Glomerular visceral epithelial cell (primary cell): Measurements from ENCODE around the gene POC1B.
A peak's percentile ranks its signal among the peaks of the same experiment; 100 is the strongest.

Experiments
- DNase-seq: peaks from one replicate; pipeline ENCODE4 v3.0.0-alpha.2; 2016; ENCODE audit errors: extremely low spot score

Gene POC1B

GRCh38 chr12:89421092-89421835, 104.6 kb downstream of the POC1B start:
- DNase-seq: no peak

DNA sequence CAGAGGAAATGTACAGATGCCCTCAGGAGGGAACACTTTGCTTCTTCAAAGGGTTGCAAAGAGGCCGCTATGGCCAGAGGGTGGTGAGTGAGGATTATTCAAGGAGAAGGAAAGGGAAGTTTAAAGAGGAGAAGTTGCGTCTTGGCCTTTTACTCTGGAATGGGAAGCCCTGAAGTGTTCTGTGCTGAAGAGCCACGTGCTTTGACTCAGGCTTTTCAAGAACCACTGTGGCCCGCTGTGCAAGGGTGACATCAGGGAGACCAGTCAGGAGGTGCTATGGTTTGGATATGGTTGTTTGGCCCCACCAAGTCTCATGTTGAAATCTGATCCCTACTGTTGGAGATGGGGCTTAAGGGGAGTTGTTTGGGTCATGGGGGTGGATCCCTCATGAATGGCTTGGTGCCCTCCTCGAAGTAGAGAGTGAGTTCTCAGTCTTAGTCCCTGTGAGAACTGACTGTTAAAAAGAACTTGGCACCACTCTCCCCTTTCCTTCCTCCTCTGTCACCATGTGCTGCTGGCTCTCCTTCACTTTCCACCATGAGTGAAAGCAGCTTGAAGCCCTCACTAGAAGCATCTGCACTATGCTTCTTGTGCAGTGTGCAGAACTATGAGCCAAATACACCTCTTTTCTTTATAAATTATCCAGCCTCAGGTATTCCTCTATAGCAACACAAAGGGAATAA, 107.5 kb downstream of the POC1B start:
- no peak for DNase-seq

- DNase-seq: no peak
These were observed 108.4 kb downstream of the POC1B start for GRCh38 chr12:89417246-89417977.

DNA sequence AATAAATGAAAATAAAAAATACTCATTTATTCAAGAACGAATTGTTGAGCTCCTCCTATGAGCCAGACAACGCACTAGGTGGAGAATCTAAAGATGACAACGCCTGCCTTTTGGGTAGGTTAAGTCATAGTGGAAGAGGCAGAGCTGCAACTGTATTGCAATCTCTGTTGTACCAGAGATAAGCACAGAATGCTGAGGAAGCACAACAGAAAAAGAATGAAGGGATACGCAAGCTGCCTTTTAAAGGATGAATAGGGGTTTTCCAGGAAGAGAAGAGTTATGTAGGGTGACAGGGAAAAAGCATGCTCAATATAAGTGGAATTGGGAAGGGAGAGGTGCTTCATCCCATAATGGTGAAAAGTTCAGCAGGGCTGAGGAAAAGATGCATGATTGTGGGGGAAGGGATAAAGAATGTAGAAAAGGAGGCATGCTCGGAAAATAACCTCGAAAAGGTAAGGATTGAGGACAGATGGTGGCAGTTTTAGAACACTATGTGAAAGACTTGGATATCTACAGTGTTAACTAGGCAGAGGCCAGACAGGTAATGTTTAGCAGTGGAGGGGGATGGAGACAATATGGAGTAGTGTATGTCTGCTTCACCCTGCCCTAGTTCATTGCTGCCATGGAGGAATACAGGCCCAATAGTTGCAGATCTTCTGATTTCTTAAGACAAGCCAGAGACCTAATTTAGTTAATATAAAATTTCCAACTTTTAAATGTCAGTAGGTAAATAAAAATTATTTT, 109.6 kb downstream of the POC1B start:
- DNase-seq: no peak

DNA sequence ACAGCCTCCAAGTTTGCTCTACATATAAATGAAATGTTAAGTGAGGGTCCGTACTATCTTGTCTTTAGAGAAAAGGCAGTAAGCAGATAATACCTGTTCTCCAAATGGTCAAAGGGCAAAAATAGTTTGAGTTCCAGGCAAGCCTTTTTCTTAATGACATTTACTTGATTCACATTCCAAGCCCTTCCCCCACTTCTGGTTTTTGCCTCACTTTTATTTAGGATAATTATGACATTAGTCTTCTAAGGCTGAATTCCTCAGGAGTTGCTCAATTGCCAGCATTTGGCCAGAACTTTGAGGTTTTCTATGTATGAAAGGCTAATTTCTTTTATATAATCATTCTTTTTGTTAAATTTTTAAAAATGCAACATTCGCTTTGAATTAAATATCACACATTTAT, 111.0 kb downstream of the POC1B start:
- DNase-seq: no peak

- no peak for DNase-seq
These were observed 111.5 kb downstream of the POC1B start for GRCh38 chr12:89414322-89414721.

DNA sequence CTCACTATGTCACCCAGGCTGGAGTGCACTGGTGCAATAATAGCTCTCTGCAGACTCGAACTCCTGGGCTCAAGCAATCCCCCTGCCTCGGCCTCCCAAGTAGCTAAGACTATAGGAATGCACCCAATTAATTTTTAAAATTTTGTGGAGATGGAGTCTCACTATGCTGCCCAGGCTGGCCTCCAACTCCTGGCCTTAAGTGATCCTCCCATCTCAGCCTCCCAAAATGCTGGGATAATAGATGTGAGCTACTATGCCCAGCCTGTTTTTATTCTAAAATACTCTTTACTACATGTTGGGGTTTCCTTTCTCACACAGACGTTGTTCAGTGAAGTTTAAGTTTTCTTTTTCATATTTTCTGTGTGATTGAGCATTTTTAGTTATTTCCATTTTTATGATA, 112.6 kb downstream of the POC1B start:
- DNase-seq: no peak

DNA sequence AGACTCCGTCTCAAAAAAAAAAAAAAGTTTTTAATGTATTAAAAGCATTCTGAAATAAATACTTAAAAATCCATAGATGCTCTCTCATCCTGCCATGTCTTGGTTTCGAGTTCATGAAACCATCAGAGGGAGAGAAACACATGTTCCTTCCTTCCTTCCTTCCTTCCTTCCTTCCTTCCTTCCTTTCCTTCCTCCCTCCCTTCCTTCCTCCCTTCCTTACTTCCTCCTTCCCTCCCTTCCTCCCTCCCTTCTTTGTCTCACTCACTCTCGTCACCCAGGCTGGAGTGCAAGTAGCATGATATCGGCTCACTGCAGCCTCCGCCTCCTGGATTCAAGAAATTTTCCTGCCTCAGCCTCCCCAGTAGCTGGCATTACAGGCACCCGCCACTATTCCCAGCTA, 113.2 kb downstream of the POC1B start:
- DNase-seq: no peak

GRCh38 chr12:89411846-89412245, 114.0 kb downstream of the POC1B start:
- no peak for DNase-seq

DNA sequence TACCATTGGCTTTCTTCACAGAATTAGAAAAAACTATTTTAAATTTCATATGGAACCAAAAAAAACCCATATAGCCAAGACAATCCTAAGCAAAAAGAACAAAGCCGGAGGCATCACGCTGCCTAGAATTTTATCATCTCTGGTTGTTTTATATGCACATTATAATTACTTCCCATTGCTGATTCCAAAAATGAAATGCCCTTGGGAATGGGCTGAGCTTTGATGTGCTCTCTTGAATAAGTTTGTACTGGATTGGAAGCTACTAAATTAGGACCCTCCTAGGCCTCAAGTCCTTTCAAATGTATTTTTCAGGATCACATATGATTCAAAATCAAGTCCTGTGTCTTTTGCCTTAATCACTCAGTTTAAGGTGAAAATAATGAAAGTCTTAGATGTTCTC, 114.6 kb downstream of the POC1B start:
- no peak for DNase-seq

- no peak for DNase-seq
These were observed 120.1 kb downstream of the POC1B start for GRCh38 chr12:89405626-89406345.

DNA sequence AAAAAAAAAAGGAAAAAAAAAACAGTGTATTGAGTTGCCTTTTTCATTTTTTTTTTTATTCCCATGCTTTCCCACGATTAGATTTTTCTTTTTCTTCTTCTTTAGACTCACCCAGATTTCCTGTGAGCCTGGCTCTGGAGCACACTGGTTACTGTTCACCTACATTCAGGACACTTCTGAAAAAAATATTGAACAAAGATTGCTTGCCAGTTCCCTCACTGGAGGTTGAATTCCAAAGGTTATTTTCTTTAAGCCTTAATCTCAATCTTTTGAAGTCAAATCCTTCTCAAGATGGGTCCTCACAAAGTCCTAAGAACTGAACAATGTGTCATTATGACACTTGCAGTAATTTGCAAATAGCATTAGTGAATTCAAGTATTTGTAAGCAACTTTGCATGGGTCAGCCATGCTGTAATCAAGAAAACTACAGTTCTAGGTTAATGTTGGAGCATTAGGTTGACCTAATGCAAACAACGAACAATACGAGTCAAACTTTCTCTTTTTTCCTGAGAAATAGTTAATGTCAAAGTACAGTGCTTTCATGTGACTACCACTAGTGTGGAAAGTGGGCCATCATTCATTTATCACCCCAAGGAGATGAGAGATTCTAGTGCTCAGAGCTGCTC, 124.3 kb downstream of the POC1B start:
- no peak for DNase-seq

DNA sequence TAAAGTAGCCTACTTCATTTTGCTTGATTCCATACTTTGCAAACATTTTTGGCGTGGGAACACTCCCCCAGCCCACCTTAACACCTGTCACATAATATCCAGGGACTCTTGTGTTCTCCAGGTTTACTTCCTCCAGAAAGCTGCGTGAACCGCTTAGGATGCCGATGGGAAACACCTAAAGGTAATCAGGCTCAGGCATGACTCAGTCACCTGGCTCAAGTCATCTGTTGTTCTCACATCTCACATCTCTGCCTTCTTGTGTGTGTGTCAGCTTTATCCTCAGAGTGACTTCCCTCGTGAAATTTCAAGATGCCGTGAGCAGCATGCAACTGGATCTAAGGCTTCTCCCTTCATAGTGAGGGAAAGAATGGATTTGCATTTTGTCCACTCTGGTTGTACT, 125.4 kb downstream of the POC1B start:
- DNase-seq: no peak

DNA sequence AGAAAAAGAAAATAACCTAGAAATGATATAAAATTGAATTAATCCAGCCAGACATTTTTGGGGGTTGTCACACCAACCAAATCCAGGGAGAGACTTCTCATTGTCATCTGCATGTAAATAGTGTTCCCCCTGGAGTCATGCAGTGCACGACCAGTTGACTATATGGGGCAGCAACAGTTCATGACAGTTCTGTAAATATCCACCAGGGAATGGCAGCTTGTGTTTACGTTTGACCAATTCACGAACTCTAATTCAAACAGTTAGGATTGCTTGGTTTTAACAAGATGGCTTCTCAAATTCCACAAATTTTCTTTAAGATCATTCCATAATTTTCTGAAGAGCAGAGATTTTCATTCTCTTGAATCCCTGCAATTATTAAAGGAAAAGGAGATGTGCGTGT, 130.1 kb downstream of the POC1B start:
- no peak for DNase-seq

- DNase-seq: no peak
These were observed 132.2 kb downstream of the POC1B start for GRCh38 chr12:89393551-89394121.

DNA sequence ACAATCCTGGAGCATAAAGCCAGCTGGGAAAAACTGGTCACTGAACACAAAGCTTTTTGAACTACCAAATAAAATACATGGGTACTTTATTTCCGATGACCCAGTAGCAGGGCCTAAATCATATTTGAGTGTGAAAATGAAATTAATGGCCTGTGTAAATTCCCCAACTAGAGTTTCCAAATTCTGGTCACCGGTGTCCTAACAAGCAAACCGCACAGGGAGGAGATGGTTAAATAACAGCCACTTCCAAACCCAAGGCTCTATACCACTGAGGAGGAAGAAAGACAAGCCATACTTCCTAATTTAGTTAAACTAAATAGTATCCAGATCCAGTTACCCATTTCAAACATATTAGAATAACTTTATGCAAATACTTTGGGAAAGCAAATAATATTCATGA, 133.5 kb downstream of the POC1B start:
- no peak for DNase-seq

DNA sequence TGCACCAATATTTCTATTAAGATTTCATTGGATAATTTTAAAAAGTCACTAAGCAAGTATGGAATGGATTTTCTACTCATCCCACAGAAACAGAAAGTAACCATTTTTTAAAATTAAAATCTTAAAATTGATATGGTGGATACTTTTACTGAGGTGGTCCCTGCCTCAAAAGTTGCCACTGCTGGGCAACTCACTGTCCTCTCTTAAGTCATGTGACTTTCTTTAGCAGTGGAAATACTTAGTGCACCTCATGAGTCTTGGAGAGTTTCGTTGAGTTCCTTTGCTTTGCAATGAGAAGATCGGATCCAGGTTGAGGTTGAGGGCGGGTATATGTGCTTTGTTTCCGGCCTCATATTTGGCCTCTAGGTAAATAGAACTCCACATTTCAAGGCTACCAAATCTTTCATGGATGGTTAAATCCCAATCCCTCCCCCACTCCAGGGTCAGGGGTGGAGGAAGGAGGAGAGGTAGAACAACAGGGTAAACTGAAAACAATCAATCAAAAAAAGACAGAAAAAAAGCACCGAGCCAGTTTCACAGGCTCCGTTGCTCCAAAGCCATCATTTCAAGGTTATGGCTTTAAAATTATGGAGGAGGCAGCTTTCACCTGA, 134.0 kb downstream of the POC1B start:
- DNase-seq: no peak

DNA sequence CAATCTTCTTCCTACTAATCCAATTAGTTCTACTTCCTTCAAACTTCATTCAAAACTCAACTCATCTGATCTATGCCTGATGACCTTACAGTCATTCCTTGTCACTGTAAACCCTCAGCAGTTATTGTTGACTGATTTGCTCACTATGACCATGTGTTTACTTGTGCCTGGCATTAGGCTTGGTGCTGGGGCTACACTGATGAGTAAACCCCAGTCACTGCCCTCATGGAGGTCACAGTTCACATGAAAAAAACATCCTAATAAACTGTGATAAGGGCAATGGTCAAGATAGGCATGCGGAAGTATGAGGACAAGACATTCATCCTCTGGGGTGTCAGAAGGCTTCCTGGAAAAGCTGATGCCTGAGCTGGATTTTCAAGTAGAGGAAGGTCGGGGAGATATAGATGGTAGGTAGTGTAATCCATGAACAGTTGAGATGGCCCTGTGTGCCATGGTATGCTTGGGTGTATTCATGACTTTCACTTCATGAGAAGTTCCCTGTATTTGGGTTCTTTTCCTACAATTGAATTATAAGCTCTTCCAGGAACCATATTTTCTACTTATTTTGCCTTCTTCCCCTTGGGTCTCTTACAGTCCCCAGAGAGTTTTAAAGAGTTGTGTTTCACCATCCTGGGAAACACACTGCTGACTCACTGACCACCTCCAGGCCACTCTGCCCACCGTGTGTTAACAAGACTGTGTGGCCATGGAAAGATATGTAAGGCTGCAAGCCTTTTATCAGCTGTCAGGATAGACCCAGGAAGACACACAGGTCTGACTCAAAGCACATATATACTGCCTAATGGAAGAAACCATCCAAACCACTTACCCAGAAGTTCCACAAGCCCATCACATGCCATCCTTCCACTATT, 134.8 kb downstream of the POC1B start:
- peak; percentile 71 for DNase-seq
